A375 (cell line): ENCODE results near the gene CLASP2. TPM values are rescaled to one million over a fixed set of nuclear protein-coding genes. Genes with fewer than 3 reads are reported as not detected.

Experiments used
- small RNA-seq: library from RNA; depleted of rRNA; stranded (forward); fragments of <200 nt; gene quantifications from one replicate; pipeline ENCODE3, GENCODE V24; 2014
- total RNA-seq: library from RNA; depleted of rRNA; stranded (reverse); fragments of >200 nt; shearing (Covaris generic); gene quantifications from 2 replicates; pipeline ENCODE4 v1.2.3, GENCODE V29; 2014; rRNA removed

The CLASP2 gene
- total RNA-seq: 50.8 and 70.5 TPM in 2 replicates

DNA sequence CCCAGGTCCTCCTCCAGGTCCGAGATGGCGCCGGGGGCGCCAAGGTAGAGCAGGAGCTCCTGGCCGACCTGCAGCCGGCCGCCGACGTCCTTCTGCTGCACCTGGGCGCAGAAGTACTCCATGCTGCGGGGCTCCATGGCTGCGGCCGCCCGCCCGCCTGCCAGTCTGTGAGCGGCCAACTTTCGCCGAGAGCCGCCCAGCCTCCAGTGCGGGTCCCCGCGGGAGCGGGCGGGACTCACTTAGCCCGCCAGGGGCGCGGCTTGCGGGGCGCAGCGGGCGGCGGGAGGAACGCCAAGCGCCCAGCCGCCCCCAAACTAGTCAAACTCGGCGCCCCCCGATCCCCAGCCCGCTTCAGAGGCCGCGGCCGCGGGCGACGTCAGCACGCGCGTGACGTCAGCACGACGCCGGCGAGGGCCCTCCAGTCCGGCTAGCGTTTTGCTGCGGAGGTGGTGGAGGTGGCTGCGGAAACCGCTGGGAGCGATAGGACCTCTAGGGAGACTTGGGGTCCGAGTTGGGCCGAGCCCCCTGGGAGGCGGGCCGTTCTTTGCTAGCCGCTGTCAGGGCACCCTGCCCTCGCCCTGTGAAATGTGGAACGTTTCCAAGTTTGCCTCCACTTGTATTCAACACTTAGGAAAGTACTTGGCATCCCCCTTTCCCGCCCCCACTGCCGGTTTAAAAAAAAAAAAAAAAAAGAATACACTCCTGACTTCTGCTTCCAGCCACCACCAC is at the start of gene CLASP2:
Gene CLASP2 (minus strand): TSS at position 389 of the 729 bp plus-strand sequence. CDS start 252 bp downstream, at position 137.

Small RNA genes within 50 kb of the gene (small RNA-seq; reads per million reads assigned to genes)
- gene COX6CP10 (not detected), gene RNA5SP128 (0.80 reads per million, percentile 47 among the genes with 10 or more reads in this experiment)

Other genes starting within 250 kb of the CLASP2 start
- 129 and 133 TPM in 2 replicates for gene PDCD6IP, start 80.4 kb upstream of the CLASP2 start, total RNA-seq